ENCODE measurements around the gene CDON.
A peak's percentile ranks its signal among the peaks of the same experiment; 100 is the strongest.
"Not testable (repeated sequence)": the region's sequence is repeated elsewhere in the genome, so short reads cannot be mapped to it uniquely, and the experiment has no call there.

Gene CDON

DNA sequence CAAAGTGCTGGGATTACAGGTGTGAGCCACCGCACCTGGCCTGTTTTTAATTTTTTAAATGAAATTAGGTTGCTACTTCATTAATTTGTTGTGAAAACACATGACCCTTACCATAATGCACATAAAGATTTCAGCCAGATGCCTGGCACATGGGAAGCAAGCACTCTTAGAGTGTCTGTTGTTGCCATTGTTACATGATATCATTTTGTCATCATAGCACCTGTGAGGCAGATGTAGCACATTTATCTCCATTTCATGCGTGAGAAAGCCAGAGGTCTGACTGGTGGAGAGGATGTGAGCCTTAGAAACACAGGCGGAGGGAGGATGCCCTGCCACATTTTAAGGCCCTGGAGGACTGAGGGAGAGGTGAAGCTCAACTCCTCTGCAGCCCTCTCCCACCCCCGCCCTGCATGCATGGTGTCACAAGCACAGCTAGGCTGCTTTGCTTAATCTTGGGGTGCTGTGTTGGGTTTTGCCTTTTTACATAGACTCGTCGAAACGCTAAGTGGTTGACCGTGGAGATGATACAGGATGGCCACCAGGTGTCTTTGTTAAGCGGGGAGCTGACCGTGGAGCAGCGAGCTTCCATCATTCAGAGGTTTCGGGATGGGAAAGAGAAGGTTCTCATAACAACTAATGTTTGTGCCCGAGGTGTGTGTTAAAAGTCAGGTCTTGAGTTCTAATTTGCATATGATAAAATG lies 144.4 kb downstream of the CDON start:
- TF ChIP-seq, protein P1, sequence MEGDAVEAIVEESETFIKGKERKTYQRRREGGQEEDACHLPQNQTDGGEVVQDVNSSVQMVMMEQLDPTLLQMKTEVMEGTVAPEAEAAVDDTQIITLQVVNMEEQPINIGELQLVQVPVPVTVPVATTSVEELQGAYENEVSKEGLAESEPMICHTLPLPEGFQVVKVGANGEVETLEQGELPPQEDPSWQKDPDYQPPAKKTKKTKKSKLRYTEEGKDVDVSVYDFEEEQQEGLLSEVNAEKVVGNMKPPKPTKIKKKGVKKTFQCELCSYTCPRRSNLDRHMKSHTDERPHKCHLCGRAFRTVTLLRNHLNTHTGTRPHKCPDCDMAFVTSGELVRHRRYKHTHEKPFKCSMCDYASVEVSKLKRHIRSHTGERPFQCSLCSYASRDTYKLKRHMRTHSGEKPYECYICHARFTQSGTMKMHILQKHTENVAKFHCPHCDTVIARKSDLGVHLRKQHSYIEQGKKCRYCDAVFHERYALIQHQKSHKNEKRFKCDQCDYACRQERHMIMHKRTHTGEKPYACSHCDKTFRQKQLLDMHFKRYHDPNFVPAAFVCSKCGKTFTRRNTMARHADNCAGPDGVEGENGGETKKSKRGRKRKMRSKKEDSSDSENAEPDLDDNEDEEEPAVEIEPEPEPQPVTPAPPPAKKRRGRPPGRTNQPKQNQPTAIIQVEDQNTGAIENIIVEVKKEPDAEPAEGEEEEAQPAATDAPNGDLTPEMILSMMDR (conservative IDR thresholded peaks at IDR 0.05) = no peak; the same call in 1 of the 2 replicates
- no peak overlapping the region for H3K27ac ChIP-seq

DNA sequence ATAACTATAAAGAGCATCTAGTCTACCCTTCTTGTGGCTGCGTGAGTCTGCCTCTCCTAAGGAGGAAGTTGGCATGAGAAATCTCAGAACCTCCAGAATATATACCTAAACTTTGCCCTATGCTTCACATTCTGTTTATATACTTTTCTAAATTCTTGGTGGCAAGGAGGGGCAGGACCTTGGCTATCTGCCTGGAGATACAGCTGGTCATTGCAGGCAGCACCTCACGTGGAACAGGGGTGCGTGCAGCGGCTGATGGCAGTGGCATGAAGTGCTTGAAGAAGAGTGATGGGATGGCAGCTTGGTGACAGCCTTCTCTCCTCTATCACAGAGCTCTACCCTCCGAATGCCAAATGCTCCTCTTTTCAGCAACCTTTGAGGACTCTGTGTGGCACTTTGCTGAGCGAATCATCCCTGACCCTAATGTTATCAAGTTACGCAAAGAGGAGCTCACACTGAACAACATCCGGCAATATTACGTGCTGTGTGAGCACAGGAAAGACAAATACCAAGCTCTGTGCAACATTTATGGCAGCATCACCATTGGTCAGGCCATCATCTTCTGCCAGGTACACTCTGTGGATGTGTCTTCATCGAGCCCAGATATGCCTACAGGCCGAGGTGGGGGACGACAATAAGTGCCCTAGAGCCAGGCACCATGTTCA lies 145.9 kb downstream of the CDON start:
- no peak overlapping the region for H3K27ac ChIP-seq

DNA sequence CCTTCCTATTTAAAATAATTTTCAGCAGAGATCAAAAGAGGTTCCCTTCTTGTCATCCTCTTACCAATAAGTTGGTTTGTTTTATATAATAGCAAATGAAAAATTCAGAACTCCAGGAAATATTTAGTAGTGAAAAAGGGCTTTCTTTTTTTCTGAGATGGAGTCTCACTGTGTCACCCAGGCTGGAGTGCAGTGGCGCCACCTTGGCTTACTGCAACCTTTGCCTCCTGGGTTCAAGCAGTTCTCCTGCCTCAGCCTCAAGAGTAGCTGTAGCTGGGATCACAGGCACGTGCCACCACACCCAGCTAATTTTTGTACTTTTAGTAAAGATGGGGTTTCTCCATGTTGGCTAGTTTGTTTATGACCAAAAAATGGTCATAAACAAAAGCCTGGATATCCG lies 148.1 kb downstream of the CDON start:
- TF ChIP-seq, protein P1 (conservative IDR thresholded peaks at IDR 0.05) = 0 out of 2 replicates have a peak, but pooled peaks have one; percentile 8
- H3K27ac ChIP-seq = not testable (repeated sequence)

More for the DNA sequence above, 145.9 kb downstream of the CDON start:
- no peak for TF ChIP-seq ZFX (IDR thresholded peaks at IDR 0.05)
- TF ChIP-seq, protein P1 (conservative IDR thresholded peaks at IDR 0.05) = no peak

DNA sequence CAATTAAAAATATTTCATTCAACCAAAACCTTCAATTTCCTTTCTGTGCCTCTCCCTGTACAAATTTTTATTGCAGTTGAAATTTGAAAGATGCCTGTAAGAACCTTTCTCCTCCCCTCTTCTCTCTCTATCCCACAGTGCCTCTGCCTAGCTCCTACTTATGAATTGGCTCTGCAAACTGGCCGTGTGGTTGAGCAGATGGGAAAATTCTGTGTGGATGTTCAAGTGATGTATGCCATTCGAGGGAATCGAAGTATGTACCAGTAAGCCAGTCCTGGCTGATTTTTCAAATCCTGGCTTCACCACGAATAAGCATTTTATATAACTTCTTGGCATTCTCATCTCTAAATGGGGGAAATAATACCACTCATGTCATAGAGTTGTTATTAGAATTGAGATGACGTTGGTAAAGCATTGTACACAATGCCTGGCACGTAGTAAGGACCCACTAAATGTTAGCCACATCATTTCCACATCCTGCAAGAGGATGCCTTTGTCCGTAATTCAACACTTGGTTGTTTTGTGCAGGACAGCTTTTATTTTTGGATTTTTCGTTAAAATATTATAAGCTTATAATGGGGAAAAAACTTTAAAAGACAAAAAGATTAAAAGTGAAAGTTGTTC lies 152.3 kb downstream of the CDON start:
- TF ChIP-seq ZFX (IDR thresholded peaks at IDR 0.05) = no peak
- TF ChIP-seq, protein P1 (conservative IDR thresholded peaks at IDR 0.05) = no peak

More for the DNA sequence above, 152.3 kb downstream of the CDON start:
- H3K27ac ChIP-seq = no peak overlapping the region
